Epithelial cell of proximal tubule (primary cell): ENCODE measurements around the gene KCNG2. TPM values are rescaled to one million over a fixed set of nuclear protein-coding genes. Genes with fewer than 3 reads are reported as not detected.

Experiments
- DNase-seq: peaks from one replicate; pipeline ENCODE4 v3.0.0-alpha.2; 2011; ENCODE audit warnings: low read depth
- H3K4me3 ChIP-seq: 2 replicates; pipeline ENCODE4 v1.5.1; 2011; ENCODE audit warnings: low read depth, mild to moderate bottlenecking, low read length
- total RNA-seq: library from RNA; depleted of rRNA; stranded (reverse); fragments of >200 nt; gene quantifications from 2 replicates; pipeline ENCODE4 v1.2.3, GENCODE V29; 2015
- TF ChIP-seq, protein P1 (sequence below): conservative IDR thresholded peaks from 2 replicates; pipeline ENCODE4 v1.5.1; 2012; ENCODE audit warnings: low read depth, mild to moderate bottlenecking, low read length

The KCNG2 gene
- total RNA-seq, 1 donor from 2014 or later: not detected

DNA sequence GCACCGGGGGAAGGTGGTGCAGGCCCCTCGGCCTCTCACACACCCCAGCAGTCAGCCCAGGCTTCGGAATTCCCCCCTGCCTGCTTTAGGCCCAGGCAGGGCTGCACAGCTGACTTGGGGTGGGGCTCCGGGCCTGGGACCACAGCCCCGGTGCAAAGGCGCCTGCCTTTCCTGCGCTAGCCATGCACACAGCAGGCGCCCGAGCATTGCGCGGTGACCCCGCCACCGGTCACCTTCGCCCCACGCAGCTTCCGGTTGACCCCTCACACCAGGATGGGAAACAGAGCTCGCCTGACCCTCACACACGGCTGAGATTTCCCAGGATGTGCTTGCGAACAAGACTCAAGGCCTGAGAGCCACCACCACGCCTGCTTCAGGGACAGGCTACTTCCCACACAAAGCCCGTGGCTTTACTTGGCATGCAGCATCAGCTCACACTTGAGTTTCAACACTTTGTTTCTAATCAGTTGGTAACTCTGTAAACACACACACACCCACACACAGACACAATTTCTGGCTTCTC, 107.7 kb downstream of the KCNG2 start:
- DNase-seq: no peak
- TF ChIP-seq, protein P1, sequence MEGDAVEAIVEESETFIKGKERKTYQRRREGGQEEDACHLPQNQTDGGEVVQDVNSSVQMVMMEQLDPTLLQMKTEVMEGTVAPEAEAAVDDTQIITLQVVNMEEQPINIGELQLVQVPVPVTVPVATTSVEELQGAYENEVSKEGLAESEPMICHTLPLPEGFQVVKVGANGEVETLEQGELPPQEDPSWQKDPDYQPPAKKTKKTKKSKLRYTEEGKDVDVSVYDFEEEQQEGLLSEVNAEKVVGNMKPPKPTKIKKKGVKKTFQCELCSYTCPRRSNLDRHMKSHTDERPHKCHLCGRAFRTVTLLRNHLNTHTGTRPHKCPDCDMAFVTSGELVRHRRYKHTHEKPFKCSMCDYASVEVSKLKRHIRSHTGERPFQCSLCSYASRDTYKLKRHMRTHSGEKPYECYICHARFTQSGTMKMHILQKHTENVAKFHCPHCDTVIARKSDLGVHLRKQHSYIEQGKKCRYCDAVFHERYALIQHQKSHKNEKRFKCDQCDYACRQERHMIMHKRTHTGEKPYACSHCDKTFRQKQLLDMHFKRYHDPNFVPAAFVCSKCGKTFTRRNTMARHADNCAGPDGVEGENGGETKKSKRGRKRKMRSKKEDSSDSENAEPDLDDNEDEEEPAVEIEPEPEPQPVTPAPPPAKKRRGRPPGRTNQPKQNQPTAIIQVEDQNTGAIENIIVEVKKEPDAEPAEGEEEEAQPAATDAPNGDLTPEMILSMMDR: no peak
- no peak overlapping the region for H3K4me3 ChIP-seq

GRCh38 chr18:79905993-79906392, 108.3 kb downstream of the KCNG2 start:
- TF ChIP-seq, protein P1: no peak
- H3K4me3 ChIP-seq: no peak overlapping the region
- DNase-seq: no peak

GRCh38 chr18:79906706-79907105, 109.0 kb downstream of the KCNG2 start:
- TF ChIP-seq, protein P1: no peak
- DNase-seq: no peak
- H3K4me3 ChIP-seq: no peak overlapping the region

DNA sequence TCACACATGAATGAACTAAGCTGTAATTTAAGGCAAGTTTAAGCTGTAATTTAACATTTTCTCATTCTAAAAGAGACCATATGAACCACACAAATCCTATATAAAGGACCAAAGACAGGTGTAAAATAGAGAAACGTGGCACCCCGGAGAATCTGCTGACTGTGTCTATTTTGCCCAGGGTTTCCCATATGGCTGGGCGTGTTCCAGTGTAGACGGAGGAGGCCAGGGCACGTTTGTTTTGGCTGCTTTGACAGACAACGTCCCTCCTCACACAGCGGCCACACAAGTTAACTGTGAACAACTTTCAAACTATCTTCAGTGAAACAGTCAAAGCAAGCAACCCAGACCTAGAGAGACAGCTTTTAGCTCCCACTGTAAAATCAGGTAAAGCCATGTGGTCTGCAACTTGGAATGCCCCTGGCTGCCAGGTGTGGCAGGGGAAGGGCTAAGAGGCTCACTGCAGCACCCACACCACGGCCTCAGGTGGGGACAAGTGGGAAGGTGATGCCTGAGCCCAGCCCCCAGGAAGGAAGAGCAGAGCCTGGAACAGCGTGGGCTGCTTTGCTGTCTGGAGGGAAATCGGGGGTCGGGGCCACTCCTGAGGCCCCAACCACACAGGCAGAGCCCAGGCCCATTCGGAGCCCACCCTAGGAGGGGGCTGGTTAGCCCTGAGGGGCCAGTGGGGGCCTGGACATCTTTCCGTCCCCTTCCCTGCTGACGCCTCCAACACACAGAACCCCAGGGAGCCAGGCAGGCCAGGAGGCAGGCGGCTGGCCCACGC, 113.0 kb downstream of the KCNG2 start:
- TF ChIP-seq, protein P1: no peak
- no peak overlapping the region for H3K4me3 ChIP-seq
- DNase-seq: no peak

GRCh38 chr18:79911344-79912270, 113.9 kb downstream of the KCNG2 start:
- TF ChIP-seq, protein P1: no peak
- no peak overlapping the region for H3K4me3 ChIP-seq
- DNase-seq: no peak

- TF ChIP-seq, protein P1: no peak
- no peak overlapping the region for H3K4me3 ChIP-seq
- DNase-seq: no peak
These were observed 114.8 kb downstream of the KCNG2 start for GRCh38 chr18:79912409-79912991.
